Measurements from ENCODE around the gene NFYA.
"Not testable (repeated sequence)": the region's sequence is repeated elsewhere in the genome, so short reads cannot be mapped to it uniquely, and the experiment has no call there.

The NFYA gene

GRCh38 chr6:41100871-41101287 is 28.1 kb downstream of the NFYA start:
- DNase-seq = no peak

DNA sequence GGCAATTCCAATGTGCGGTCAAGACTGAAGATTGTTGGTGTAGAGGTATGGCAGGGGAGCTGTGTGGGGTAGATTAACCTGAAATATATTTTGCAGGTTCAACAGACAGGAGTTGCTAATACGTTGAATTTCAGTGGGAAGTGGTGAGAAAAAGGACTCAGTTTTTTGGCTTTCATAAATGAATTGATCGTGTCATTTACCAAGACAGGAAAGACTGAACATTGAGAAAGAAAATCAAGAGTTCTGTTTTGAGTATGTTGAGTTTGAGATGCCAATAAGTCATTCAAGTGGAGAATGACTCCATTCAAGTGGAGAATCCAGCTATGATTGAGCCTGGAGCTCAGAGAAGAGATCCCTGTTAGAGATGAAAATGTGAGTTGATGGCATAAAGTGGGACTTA is 31.1 kb downstream of the NFYA start:
- no peaks in the 10 kb centered on the region for H3K9me3 ChIP-seq
- H3K4me3 ChIP-seq = no peak overlapping the region
- H3K4me1 ChIP-seq = peaks cover 0 to 6% (median 0%) of the 10 kb centered on the region in 4 donors
- TF ChIP-seq CTCF (IDR thresholded peaks at IDR 0.05) = no peak
- H3K27ac ChIP-seq = no peak overlapping the region
- H3K27me3 ChIP-seq = no peaks in the 10 kb centered on the region
- H3K36me3 ChIP-seq = peaks cover 0 to 20% (median 18%) of the 10 kb centered on the region in 3 donors
- no peak for DNase-seq
- intact Hi-C loops (cut with DNase I; ENCODE audit: low total_unique reads) = no loop called here

More at GRCh38 chr6:41100871-41101287, 28.1 kb downstream of the NFYA start:
- Histone ChIP-seq H3K27me3 (no peaks in the 10 kb centered on the region), H3K4me3 (no peak overlapping the region), H3K27ac (no peak overlapping the region), H3K36me3 (peaks cover 15 to 43% (median 42%) of the 10 kb centered on the region in 3 donors), H3K9me3 (no peaks in the 10 kb centered on the region), H3K4me1 (peaks cover 0 to 20% (median 5%) of the 10 kb centered on the region in 4 donors)
- intact Hi-C loops (cut with DNase I; ENCODE audit: low total_unique reads) = no loop called here
- TF ChIP-seq CTCF (IDR thresholded peaks at IDR 0.05) = no peak

GRCh38 chr6:41111017-41111416 is 38.2 kb downstream of the NFYA start:
- no peak overlapping the region for H3K27ac ChIP-seq
- no peaks in the 10 kb centered on the region for H3K27me3 ChIP-seq
- intact Hi-C loops (cut with DNase I; ENCODE audit: low total_unique reads) = no loop called here
- H3K9me3 ChIP-seq = no peaks in the 10 kb centered on the region
- no peak for DNase-seq
- no peaks in the 10 kb centered on the region for H3K4me1 ChIP-seq
- no peak for TF ChIP-seq CTCF (IDR thresholded peaks at IDR 0.05)
- peaks cover 0 to 12% (median 7%) of the 10 kb centered on the region in 3 donors for H3K36me3 ChIP-seq
- H3K4me3 ChIP-seq = no peak overlapping the region

DNA sequence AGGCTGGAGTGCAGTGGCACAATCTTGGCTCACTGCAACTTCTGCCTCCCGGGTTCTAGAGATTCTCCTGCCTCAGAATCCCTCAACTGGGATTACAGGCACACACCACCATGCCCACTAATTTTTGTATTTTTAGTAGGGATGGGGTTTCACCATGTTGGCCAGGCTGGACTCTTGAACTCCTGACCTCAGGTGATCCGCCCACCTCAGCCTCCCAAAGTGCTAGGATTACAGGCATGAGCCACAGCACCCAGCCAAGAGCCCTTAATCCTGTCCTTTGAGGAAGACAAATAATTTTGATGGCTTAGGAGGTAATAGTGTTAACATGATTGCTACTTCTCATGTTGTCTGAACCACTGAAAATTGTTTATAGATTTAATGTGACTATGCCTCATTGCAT is 42.3 kb downstream of the NFYA start:
- H3K27me3 ChIP-seq; H3K27ac ChIP-seq; H3K9me3 ChIP-seq; intact Hi-C loops (cut with DNase I; ENCODE audit: low total_unique reads); H3K36me3 ChIP-seq; H3K4me1 ChIP-seq; DNase-seq; H3K4me3 ChIP-seq: not testable (repeated sequence)

- Histone ChIP-seq H3K4me3 (no peak overlapping the region), H3K36me3 (peaks cover 0 to 17% (median 11%) of the 10 kb centered on the region in 3 donors), H3K9me3 (no peaks in the 10 kb centered on the region), H3K27ac (no peak overlapping the region), H3K27me3 (no peaks in the 10 kb centered on the region), H3K4me1 (no peaks in the 10 kb centered on the region)
- TF ChIP-seq CTCF (IDR thresholded peaks at IDR 0.05) = no peak
- DNase-seq = no peak
- intact Hi-C loops (cut with DNase I; ENCODE audit: low total_unique reads) = no loop called here
These were observed 46.7 kb downstream of the NFYA start for GRCh38 chr6:41119508-41119907.

GRCh38 chr6:41120058-41120457 is 47.3 kb downstream of the NFYA start:
- TF ChIP-seq CTCF (IDR thresholded peaks at IDR 0.05) = no peak
- Histone ChIP-seq H3K36me3 (peaks cover 0 to 17% (median 14%) of the 10 kb centered on the region in 3 donors), H3K27ac (no peak overlapping the region), H3K4me1 (no peaks in the 10 kb centered on the region), H3K27me3 (no peaks in the 10 kb centered on the region), H3K4me3 (no peak overlapping the region), H3K9me3 (no peaks in the 10 kb centered on the region)
- intact Hi-C loops (cut with DNase I; ENCODE audit: low total_unique reads) = no loop called here
- no peak for DNase-seq

Data from tibial artery (tissue), 4 donors.